GM19467 (cell line): Measurements from ENCODE around the gene TSNAXIP1.
A peak's percentile ranks its signal among the peaks of the same experiment; 100 is the strongest.
"Not testable (repeated sequence)": the region's sequence is repeated elsewhere in the genome, so short reads cannot be mapped to it uniquely, and the experiment has no call there.

Experiments used
- ATAC-seq: cut with Tn5 transposase; IDR thresholded peaks from one replicate; pipeline ENCODE4 v1.9.1; 2021; ENCODE audit warnings: mild to moderate bottlenecking, moderate library complexity; ENCODE audit not compliant: unreplicated experiment

The TSNAXIP1 gene

DNA sequence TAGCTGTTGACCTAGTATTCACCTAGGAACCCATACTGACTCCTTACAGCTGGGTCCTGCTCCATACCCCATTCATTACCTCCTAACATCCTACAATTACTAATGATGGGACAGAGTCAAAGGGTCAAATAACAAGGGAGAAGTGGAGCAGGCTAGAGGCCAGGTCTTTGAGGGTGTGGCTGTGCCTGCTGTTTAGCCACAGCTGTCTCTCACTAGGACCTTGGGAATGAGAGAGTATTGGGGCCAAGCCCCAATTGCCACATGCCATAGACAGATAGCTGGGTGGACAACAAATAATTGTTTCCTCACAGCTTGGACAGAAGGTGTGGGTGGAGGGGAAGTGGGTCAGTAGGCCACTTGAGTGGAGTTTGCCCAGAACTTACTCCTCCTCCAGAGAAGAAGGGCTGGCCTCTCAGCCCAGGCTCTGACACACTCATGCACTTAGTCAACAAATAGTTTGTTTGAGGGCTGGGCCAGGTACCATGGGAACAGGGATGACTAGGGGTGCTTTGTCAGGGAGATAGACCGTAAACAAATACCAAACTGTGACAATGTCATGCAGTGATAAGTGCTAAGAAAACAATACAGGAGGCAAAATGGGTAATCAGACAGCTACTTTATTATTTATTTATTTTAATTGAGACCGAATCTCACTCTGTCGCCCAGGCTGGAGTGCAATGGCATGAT lies 51.0 kb downstream of the TSNAXIP1 start:
- ATAC-seq, result no peak

DNA sequence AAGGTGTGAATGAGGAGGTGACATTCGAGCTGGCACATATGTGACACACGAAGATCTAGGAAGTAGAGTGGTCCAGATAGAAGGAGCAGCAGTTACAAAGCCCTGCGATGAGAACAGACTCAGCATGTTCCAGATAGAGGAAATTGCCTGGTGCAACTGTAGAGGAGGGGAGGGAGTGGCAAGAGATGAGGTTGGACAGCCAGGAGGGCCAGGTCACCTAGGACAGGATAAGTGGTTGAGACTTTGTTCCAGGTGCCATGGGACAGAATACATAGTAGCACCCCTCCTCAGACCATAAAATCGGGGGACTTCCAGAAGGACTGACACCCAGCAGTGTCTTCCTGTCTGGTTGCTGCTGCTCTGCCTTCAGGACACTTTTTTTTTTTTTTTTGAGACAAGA lies 51.8 kb downstream of the TSNAXIP1 start:
- ATAC-seq, result no peak

DNA sequence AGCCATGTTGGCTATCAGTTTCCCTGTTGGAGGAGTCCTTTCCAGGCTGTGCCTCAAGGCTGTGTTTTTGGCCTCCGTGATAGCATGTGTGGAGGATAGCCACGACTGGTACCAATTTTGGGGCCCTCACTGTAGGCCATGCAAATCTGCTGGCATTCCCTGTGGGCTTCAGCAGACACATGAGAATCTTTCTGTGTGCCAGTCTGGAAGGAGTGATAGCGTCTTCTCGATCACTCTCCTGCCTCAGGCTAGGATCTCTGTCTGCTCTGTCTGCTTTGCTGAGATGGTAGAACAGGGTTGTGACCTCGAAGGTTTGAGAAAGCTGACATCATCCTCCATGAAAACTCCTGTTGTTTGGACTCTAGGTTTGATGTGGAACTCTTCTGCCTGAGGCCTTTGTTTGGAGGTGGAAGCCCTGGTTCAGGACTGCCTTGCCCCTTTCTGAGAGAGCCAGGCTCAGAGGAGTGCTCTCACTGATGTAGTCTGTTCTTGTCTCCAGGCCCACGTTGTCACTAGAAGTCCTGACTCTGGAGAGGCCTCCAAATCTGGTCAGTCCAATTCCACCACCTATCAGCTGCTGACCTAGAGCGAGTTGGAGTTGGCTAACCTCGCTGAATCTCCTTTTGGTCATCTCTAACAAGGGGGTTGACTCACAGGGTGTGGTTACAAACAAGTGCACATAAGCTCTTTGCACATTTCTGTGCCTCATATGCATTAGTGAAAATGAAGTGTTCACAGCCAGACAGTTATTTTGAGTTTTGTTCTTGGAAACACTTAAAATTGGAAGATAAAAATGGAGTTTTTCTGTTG lies 54.1 kb downstream of the TSNAXIP1 start:
- ATAC-seq, result no peak

DNA sequence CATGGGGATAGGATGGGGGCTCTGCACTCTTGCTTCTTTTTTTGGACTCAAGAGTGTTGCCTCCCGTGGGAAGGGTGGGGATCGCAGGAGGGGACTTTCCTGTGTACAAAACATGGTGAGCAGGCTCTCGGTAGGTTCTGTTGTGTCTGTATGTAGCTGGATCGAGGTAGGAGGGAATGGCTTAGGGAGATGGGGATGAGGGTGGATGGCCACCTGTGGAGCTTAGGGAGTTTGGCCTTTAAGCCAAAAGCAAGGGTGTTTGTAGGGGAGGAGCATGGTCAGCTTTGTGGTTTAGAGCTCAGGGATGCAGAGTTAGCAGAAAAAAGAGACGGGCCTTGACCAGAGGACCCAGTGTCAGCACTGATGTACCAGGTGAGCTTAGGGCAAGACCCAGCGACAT lies 55.2 kb downstream of the TSNAXIP1 start:
- ATAC-seq, result no peak

DNA sequence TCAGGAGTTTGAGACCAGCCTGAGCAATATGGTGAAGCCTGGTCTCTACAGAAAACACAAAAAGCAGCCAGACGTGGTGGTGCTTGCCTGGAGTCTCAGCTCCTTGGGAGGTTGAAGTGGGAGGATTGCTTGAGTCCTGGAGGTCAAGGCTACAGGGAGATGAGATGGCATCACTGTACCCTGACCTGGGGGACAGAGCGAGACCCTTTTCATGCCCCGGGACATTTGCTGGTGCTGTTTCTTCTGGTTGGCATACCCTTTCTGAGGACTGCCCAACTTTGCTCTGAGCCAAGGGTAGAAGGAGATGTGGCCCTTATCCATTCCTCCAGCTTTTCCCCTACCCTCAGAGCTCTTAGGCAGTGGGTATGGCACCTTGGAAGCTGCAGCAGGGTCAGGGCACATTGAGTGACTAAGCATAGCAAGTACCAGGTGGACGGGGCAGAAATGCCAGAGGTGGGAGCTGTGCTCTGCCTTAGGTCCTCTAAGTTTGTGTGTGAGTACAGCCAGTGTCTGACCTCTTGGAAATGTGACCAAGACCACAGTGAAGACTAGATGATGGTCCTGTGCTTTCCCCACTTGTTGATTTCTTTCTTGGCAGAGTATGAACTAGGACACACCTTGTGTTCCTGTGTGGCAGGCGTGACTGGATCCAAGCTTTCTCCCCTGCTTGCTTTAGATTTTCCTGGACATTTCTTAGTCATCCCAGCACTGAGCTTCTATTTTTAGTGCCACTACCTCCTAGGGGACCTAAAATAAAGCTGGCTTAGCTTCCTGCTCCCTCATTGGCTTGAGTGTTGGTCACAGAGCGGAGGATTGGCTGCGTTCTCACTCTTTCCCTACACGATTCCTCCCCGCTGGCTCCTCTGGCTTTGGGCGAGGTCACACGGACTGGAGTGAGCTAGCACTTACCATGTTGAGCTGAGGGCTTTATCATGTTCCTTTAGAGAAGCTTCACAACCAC lies 56.2 kb downstream of the TSNAXIP1 start:
- no peak for ATAC-seq

DNA sequence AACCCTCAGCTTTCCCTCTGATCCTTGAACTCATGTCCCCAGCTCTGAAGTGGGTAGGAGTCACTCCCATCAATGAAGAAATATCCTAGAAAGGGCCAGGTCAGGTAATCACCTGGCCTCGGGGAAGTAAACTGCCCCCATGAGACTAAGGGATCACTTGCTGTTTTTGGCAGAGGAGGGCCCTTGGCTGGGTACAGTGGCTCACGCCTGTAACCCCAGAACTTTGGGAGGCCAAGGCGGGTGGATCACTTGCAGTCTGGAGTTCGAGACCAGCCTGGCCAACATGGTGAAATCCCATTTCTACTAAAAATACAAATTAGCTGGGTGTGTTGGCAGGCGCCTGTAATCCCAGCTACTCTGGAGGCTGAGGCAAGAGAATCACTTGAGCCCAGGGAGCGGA lies 57.4 kb downstream of the TSNAXIP1 start:
- not testable (repeated sequence) for ATAC-seq

DNA sequence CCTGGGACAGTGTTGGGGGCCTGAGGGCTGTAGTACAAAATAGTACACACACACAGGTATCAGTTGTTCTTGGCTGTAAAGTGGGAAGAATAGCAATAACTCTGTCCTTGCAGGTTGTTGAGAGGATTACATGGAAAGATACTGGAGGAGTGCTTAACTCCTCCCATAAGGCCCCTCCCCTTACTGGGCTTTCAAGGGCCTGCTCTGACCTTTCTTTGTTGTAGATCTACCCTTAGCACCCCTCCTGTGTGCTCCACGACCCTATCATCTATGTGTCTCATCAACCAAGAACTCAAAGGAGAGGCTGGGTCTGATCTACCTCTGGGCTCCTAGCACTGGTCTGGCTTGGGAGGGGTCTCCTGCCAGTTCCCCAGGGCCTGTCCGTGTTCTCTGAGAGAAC lies 57.9 kb downstream of the TSNAXIP1 start:
- ATAC-seq, result no peak

DNA sequence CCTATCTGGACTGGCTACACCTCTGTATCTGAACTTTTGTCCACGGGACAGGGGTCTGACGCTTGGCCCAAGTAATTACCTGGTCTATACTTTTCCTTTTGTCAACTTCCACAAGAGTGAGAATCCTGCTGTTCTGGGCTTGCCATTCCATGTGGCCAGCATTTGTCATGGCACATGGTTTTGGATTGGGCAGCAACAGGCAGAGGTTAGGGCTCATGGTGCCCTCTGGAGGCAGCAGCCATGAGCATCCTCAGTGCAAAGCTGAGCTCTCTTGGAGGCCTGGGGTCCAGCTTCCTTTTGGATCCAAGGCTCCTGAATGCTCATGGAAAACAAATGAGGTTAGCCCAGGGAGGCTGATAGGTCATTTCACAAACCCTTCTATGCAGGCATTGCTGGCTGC lies 58.6 kb downstream of the TSNAXIP1 start:
- no peak for ATAC-seq

DNA sequence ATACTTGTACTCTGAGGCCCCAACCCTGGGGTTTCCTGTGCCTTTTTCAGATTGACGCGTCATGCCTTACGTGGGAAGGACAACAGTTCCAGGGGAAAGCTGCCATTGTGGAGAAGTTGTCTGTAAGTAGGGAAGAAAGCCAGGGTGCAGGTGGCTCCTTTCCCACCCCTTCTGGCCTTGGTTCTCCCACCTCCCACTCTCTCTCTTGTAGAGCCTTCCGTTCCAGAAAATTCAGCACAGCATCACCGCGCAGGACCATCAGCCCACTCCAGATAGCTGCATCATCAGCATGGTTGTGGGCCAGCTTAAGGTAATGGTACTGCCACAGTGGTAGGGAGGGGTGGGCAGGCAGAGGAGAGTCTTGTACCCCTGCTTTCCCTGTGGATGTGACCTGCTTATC lies 61.6 kb downstream of the TSNAXIP1 start:
- no peak for ATAC-seq

DNA sequence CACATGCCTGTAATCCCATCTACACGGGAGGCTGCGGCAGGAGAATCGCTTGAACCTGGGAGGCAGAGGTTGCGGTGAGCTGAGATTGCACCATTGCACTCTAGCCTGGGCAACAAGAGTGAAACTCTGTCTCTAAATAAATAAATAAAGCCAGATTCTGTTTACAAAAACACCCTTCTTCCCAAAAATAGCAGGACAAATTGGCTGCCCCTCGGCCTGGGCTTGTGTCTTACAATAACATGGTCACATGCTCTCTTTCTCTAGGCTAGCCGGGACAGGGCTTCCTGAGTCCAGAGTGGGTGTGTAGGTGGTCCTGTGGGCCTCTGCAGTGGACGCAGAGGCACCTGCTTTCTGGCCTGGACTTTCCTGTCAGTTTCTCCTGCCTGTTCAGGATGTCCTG lies 63.0 kb downstream of the TSNAXIP1 start:
- ATAC-seq, result no peak

DNA sequence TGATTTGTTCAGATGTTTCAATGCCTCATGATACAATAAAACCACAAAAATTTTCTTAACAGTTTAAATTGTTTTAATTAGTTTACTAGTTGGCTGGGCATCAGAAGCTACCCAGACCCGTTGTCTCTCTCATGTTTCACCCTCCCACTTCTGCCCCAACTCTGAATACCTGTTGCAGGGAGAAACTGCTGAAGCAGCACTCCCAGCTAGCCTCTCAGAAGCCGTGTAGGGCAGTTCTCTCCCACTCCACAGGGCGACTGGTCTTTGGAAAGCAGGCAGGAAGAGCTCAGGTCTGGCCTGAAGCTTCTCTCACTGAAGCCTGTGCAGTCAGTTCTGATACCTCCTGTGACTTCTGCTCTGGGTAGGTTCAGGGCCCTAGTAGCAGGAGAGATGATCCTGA lies 64.6 kb downstream of the TSNAXIP1 start:
- ATAC-seq, result no peak

DNA sequence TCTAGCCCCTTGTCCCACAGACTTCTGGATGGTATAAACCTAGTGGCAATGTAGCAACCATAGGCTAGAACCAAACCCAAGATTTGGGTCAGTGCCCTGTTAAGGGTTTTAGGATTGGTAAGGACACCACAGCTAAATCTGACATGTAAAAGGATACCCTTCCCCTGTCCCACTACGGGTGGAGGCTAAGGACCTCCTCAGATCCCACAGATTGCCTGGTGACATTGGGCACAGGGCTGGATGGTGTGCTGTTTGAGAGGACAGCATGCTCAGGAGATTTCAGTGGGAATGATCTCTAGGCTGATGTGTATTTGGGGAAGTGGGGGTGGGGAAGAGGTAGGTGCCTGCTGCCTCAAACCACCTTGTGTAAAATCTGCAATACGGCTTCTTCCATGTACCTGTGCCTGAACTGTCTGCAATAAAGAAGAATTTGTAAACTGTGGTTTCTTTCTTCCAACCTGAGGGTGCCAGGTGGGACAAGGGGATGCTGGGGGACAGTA lies 65.5 kb downstream of the TSNAXIP1 start:
- no peak for ATAC-seq

DNA sequence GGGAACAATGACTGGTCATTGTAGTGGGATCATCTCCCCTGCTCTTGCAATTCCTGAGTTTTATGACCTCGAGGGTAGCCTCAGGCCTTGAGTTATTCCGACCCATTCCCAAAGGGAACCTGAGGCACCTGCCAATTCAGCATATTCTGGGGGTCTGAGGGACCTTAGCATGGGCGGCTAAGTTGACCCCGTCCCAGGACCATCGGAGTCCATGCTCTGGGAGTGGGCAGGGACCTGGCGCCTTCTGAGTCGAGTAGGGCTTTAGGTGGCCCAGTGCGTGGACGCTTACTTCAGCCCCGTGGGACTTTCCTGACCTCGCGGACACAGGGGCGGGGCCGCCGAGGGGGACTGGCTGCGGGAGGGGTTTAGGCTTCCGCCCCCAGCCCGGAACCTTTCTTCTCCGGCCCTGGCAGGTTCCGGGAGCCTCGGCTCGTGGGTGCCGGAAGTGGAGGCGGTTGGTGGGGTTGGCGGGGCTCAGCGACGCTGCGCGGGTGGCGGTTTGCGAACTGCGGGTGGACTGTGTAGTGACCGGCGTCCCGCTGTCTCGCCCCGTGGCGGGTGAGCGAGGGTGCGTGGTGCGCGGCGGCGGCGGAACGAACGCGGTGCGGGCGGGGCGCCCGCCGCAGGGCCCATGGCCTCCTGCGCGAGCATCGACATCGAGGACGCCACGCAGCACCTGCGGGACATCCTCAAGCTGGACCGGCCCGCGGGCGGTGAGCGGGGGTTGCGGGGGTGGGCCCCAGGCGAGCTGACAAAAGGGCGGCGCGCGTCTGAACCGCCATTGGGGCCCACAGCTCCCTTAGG lies 66.1 kb downstream of the TSNAXIP1 start, which contains the start of gene EDC4:
TSS of gene EDC4 (plus strand) at position 422 of the 804 bp plus-strand sequence. CDS start at position 632, 210 bp downstream.
- ATAC-seq, result peak; percentile 52

DNA sequence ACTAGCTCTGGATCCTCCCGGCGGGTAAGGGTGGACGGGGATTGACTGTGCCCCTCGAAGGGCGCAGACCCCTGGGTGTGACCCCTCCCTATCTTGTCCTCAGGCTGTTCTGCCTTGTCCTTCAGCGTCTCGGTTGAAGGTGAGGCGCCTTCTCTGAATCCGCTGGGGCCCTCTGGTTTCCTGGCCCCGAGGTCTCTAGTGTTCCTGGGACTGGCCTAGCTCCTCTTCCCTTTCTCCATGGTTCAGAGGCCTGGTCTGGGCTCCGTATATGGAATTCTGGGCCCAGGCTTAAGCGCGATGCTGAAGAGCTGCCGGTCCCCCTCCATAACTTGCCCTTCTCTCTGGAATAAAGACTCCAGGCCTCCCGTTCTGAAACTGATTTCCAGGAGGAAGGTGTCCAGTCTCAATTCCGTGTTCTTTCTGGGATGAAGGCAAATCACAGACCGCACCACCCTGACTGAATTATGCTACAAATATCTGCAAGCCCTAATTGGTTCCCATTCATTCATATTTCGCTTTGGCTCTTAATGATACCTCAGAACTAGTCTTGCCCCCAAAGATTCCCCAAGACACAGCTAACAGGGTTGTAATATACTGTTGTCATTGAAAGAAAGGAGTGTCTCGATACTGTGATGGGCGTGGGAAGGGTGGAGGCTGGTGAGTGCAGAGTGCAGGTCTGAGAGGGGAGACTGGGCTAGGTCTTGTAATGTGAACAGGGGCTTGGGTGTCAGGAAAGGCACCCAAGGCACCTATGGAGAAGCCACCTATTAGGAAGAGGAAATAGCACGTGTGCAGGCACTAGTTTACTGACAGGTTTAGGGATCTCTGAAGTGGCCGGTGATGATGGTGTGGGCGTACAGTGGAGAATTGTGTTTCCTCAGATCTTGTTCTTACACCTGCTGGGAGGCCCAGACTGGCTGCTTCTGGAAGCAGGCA lies 67.0 kb downstream of the TSNAXIP1 start:
- ATAC-seq, result peak; percentile 5

DNA sequence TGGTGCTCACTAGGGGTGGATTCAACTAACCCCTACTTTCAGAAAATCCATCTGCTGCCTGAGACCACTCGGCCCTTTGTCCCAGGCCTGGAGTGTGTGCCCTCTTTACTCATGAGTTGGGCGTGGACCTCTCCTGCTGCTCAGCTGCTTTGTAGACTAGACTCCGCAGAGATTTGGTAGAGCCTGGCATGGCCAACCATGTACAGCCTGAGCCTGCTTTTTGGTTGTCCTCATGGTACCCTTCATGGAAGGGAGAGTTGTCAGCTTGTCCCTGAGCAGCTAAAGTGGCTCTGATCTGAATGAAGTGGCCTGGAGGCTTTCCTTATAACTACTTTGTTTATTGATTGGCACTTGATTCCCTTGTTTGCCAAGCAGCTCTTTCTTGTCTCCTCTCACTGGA lies 67.7 kb downstream of the TSNAXIP1 start:
- no peak for ATAC-seq

DNA sequence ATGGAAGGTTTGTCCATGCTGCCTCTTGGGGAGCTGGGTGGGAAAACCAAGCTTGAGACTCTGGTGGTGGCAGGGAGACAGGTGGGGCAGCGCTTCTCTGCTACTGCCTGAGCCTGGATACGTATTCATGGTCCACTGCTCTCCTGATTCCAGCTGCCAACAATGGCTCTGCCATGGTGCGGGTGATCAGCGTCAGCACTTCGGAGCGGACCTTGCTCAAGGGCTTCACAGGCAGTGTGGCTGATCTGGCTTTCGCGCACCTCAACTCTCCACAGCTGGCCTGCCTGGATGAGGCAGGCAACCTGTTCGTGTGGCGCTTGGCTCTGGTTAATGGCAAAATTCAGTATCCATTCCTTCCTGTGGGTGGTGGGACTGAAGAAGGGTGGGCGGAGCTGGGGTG lies 70.4 kb downstream of the TSNAXIP1 start:
- ATAC-seq, result no peak
